Sciatic nerve (tissue), 2 donors: ENCODE measurements around the gene TMEM215. TPM values are rescaled to one million over a fixed set of nuclear protein-coding genes. Genes with fewer than 3 reads are reported as not detected.
"Not testable (repeated sequence)": the region's sequence is repeated elsewhere in the genome, so short reads cannot be mapped to it uniquely, and the experiment has no call there.

Experiments
- ATAC-seq: fragments of 200-7000 bp; cut with Tn5 transposase; one replicate; pipeline ENCODE4 v1.9.1; 2020; ENCODE audit warnings: mild to moderate bottlenecking, moderate library complexity
- DNase-seq: peaks from one replicate; pipeline ENCODE4 v3.0.0-alpha.2; 2020; ENCODE audit warnings: low spot score
- intact Hi-C: fragments of 100-400 bp; cut with DNase I; formaldehyde crosslinking; loops from one replicate; pipeline ENCODE4 v1.14.2; 2022
- total RNA-seq: library from RNA; stranded (reverse); fragmentation: NEBNext Ultra II Directional; extraction: Animal tissue kit (Norgen Biotek cat#: 25700); gene quantifications from one replicate; pipeline ENCODE4 v1.2.1, GENCODE V29; 2021
- donor health status: DM: no; HTN: no; CAD: no.
- donor health status: DM: no; HTN: no; CAD: no.

TMEM215 gene
- 9.7 TPM for total RNA-seq

DNA sequence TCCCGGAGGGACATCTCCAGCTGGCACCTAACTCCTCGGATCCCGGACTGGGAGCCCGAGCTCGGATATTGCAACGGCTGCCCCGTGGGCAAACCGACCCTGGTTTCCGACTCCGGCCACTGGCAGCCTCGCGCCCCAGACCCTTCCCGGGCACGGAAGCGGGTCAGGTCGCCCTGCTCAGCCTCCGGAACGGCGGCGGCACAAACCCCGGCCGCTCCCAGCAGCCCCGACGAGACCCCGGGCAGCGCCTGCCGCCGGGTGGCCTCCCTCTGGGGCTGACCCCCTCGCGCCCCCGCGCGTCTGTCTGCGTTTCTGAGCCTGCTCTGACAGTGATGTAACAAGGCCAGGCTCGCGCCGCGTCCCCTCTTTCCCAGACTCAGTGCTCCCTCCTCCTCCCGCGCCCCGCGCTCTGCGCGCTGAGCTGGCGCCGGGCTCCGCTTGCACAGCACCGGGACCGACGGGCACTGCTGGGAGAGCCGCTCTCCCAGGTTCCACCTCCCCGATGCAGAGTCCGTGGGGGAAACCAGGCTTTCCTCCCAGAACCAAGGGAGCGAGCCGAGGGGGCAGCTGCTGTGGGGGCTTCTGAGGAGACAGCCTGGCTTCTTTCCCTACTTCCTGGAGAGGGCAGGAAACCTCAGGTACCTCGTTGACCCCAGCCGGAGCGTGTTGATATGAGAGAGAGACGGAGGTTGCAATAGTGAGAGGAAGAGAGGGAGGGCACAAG lies at the start of gene TMEM215:
Gene TMEM215, plus strand, starts transcription at position 373 of the 724 bp plus-strand sequence. CDS start 644 bp downstream, outside the sequence.
- ATAC-seq (peak; percentile 66), DNase-seq (peak; percentile 62)
- intact Hi-C loops, result no loop called here

DNA sequence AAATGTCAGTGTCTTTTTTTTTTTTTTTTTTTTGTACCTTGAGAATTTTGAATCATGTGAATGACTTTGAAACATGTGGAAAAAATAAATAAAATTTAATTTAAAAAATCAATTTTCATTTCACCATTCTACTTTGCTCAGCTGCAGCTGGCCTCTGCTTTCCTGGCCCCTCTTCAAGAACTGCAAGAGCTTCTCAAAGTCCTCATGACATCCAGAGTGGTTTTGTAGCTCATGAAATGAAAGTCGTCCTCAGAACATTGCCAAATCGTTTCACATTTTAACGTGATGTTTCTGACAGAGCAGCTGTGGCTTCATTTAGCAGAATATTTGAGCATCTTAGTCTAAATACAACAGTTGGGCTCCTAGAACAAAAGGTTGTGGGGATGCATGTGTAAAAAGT lies 47.9 kb upstream of the TMEM215 start:
- ATAC-seq, result no peak
- DNase-seq, result no peak
- intact Hi-C loops, result no loop called here

- no peak for ATAC-seq
- intact Hi-C loops, result no loop called here
- no peak for DNase-seq
Observed at GRCh38 chr9:32737378-32737777, 46.0 kb upstream of the TMEM215 start.

DNA sequence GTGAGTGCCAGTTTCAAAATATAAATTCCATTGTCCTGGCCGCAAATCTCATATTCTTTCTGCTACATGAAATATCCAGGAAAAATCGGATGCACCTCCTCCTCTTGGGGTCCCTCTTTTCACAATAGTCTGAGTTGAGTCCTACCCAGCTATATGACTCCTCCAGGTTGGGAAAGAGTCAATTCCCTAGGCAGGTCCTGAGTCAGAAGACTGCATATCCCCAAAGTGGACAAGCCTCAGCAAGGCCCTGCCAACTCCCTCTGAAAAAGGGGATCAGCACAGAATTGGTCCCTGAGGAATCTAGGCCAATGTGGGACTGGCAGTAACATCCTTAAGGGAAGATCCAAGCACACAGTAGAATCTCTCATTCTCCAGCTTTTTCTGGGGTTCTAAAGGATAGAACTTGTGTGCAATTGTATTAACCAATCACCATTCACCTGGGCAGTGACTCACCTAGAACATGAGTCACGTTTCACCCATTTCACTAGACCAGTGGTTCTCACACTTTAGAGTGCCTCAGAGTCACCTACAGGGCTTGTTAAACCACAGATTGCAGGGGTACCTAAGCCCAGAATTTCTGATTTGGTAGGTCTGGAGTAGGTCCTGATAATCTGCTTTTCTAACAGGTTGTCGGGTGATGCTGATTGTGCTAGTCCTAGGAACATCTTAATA lies 44.7 kb upstream of the TMEM215 start:
- no peak for ATAC-seq
- no peak for DNase-seq
- intact Hi-C loops, result no loop called here

GRCh38 chr9:32741706-32742105 lies 41.6 kb upstream of the TMEM215 start:
- intact Hi-C loops, result no loop called here
- DNase-seq (no peak), ATAC-seq (no peak)

- intact Hi-C loops, result no loop called here
- DNase-seq (no peak), ATAC-seq (no peak)
Observed at GRCh38 chr9:32742296-32742695, 41.0 kb upstream of the TMEM215 start.

- DNase-seq, result no peak
- no peak for ATAC-seq
- intact Hi-C loops, result no loop called here
Observed at GRCh38 chr9:32748013-32748412, 35.3 kb upstream of the TMEM215 start.

GRCh38 chr9:32755730-32756129 lies 27.6 kb upstream of the TMEM215 start:
- DNase-seq (no peak), ATAC-seq (no peak)
- intact Hi-C loops, result no loop called here

DNA sequence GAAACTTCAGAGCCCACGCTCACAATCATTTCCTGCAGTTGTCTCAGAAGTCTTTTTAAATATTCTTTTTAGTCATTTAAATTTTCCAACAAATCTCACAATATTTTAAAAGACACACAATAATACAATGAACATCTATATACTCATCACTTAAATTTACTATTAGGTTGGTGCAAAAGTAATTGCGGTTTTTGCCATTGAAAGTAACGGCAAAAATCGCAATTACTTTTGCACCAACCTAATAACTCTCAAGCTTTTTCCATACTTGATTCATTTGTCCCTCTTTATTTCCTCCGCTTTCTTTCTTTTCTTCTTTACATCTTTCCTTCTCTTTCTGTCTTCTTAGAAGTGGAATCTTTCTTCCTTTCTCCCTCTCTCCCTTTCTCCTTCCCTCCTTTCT lies 19.2 kb upstream of the TMEM215 start:
- ATAC-seq (no peak), DNase-seq (no peak)
- intact Hi-C loops, result no loop called here

DNA sequence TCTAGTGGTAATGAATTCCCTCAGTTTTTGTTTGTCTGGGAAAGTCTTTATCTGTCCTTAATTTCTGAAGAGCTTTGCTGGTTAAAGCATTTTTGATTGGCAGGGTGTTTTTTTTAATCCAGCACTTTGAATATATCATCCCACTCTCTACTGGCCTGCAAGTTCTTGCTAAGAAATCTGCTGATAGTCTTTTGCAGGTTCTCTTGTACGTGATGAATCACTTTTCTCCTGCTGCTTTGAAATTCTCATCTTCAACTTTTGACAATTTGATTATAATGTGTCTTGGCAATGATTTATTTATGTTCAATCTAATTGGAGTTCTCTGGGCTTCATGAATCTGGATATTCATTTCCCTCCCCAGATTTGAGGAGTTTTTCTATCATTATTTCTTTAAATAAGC lies 8.1 kb upstream of the TMEM215 start:
- intact Hi-C loops, result no loop called here
- DNase-seq (no peak), ATAC-seq (no peak)

- ATAC-seq (no peak), DNase-seq (no peak)
- intact Hi-C loops, result no loop called here
Observed at GRCh38 chr9:32776201-32776600, 7.1 kb upstream of the TMEM215 start.

DNA sequence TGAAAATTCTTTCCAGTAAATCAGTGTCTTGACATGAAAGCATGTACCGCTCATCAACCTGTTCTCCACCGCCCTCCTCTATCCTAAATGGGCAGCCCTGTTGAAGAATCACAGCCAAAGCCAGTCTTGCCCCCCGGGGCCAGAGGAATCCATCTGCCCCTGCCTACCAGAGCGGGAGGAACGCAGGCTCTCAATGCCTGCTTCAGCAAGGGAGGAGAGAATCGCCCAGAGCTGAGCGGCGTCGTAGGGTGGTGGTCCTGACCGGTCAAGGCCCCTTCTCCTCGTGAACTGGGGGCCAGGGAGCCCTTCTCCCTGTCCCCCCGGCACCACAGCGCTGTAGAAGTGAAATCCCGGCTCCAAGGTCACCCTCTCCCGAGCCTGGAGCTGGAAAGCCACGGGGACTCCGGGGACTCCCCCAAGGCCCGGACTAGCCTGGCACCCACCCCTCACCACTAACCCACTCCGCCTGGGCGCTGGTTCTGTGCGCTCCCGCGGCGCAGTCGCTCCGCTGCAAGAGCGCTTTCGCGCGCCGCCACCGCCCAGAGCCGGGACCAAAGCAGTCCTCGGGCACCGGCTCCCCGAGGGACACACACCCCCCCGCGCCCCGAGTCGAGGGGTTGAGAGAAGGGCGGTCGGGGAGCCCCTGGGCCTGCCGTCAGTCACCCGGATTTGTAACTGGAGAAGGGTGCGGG lies 718 bp upstream of the TMEM215 start:
- DNase-seq, result no peak
- intact Hi-C loops, result no loop called here
- peak; percentile 26 for ATAC-seq

DNA sequence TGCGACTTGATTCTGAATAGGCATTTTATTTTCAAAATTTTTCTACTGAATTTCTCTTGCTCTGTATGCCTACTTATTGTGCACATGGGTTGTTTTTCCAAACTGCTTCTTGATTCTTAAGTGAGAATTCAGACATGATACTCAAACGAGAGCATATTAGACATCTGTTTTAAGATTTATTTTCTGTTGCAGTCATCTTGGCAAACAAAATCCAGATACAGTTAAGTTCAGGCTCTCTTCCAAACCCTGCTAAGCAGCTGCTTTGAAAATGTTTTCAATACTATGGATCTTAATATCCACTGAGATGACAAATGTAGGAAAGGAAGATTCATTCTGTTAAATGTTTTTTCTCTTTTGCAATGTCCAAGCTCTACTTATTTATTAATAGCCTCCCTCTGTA lies 4.5 kb downstream of the TMEM215 start:
- intact Hi-C loops, result no loop called here
- ATAC-seq (no peak), DNase-seq (no peak)

DNA sequence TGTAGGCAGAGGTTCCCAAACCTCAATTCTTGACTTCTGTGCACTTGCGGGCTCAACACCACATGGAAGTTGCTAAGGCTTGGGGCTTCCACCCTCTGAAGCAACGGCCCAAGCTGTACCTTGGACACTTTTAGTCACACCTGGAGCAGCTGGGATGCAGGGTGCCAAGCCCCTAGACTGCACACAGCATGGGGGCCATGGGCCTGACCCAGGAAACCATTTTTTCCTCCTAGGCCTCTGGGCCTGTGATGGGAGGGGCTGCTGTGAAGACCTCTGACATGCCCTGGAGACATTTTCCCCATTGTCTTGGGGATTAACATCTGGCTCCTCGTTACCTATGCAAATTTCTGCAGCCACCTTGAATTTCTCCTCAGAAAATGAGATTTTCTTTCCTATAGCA lies 12.7 kb downstream of the TMEM215 start:
- intact Hi-C loops, ATAC-seq, DNase-seq: not testable (repeated sequence)

DNA sequence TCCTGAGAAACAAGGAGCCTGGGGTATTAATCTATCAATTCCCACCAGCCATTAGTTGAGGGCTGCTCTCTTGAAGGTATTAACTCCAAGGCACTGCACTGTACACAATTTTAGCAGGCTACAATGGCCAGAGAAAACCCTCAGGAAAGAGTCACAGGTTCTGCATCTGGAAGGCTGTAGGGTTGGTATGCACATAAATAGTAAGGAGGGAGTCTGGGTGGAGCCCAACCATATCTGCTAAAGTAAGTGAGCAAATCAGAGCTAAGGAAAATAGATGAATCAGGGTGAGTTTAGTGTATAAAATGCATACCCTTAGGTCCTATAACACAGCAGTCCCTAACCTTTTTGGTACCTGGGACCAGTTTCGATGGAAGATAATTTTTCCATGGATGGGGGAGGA lies 18.2 kb downstream of the TMEM215 start:
- DNase-seq, result no peak
- no peak for ATAC-seq
- intact Hi-C loops, result no loop called here

DNA sequence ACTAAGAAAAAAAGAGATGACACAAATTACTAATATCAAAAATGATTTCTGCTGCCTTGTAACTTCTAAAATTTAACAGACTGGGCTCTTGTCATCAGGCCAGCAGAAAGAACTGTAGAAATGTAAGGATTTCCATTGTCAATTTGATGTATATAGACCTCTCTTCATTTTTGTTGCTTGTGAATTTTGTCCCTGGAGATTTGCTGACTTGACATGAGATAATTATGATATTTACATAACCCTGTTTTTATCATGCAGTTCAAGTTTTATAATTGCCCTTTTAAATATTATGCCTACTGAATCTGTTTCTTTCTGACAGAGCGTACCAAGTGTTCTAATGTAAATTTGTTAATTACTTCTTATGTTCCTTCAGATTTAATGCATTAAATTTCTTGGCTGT lies 23.9 kb downstream of the TMEM215 start:
- intact Hi-C loops, result no loop called here
- DNase-seq (no peak), ATAC-seq (no peak)

DNA sequence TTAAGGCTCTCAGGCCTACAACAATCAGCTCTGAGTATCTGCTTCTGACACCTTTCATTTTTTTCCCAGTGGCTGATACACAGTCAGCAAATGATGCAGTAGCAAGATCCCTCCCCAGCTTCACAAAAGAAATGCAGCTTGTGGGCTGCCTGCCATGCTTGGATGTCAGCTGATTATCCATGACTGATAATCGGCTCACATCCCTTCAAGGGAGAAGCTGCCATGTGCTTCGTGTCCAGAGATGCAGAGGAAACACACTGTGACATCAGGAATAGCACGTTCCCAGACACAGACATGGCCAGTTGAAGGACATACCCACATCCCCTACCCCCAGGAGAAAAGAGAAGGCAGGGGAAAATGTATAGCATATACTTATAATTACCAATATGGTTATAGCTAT lies 27.9 kb downstream of the TMEM215 start:
- no peak for DNase-seq
- no peak for ATAC-seq
- intact Hi-C loops, result no loop called here

DNA sequence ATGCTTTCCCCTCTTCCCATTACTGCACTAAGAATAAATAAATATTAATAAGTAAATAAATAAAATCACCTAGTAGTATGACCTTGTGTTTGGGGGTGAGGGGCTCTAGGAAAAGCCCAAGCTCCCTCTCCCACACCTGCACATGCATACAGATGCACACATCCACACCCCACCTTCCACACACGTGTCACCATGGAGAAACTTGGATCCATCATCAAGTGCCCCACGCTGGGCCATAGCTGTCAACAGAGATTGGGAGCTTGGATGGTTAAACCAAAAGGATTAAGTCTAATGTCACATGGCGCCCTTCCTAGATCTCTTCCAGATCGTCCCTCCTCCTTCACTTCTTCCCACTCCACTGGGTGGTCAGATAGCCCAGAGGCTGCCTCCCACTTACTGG lies 37.0 kb downstream of the TMEM215 start:
- intact Hi-C loops, result no loop called here
- DNase-seq, result no peak
- no peak for ATAC-seq

DNA sequence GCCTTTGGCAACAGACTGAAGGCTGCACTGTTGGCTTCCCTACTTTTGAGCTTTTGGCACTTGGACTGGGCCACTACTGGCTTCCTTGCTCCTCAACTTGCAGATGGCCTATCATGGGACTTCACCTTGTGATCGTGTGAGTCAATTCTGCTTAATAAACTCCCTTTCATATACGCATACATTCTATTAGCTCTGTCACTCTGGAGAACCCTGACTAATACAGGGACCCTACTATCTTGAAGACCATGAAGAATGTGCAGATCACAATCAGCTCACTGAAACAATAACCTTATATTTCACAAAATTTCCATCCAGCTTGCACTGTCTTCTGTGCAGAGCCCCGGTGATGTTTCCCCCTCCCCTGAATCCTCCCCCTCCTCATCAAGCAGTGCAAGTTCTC lies 39.8 kb downstream of the TMEM215 start:
- no peak for ATAC-seq
- no peak for DNase-seq
- intact Hi-C loops, result no loop called here

DNA sequence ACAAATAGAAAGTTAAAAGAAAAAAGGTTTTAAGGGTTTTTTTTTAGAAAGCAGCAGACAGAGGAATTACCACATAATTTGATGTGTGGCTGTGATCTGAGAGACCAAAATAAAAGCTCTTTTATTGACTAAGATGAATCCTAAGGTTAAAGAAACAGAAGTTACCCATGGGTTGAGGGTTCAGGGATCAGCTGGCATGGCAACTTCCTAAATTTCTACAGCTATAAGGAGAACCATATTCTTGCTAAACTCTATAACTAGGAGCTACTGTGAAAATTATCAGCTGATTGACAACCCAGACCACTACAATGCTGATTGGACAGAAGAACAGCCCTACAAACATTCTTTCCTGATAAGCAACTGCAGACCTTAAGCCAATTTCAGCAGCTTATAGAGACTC lies 40.2 kb downstream of the TMEM215 start:
- intact Hi-C loops, result no loop called here
- ATAC-seq (no peak), DNase-seq (no peak)
